GM23338 (cell line): ENCODE measurements around the gene FZD4. TPM values are rescaled to one million over a fixed set of nuclear protein-coding genes. Genes with fewer than 3 reads are reported as not detected.

ENCODE experiments used
- ATAC-seq: fragments of 200-7000 bp; cut with Tn5 transposase; 3 replicates; pipeline ENCODE4 v1.9.1; 2020
- DNase-seq: peaks from one replicate; pipeline ENCODE4 v3.0.0-alpha.2; 2015; ENCODE audit warnings: low spot score
- H2AFZ ChIP-seq: fragments of 200-600 bp; sonication (generic); 2 replicates; pipeline ENCODE4 v1.8.0; 2016; ENCODE audit warnings: antibody characterized with exemption, mild to moderate bottlenecking, moderate library complexity
- H3F3A ChIP-seq: fragments of 200-600 bp; sonication (generic); replicated peaks from 2 replicates; pipeline ENCODE4 v1.8.0; 2017; ENCODE audit warnings: antibody characterized with exemption, mixed run types, low read depth
- H3K27ac ChIP-seq: fragments of 200-600 bp; sonication (generic); 2 replicates; pipeline ENCODE4 v1.6.1; 2016; ENCODE audit warnings: low read depth
- H3K27me3 ChIP-seq: fragments of 200-600 bp; sonication (generic); 2 replicates; pipeline ENCODE4 v1.8.0; 2016; ENCODE audit warnings: mild to moderate bottlenecking, mixed run types, moderate library complexity; ENCODE audit not compliant: insufficient read depth
- H3K36me3 ChIP-seq: fragments of 200-600 bp; sonication (generic); 2 replicates; pipeline ENCODE4 v1.8.0; 2016; ENCODE audit warnings: mild to moderate bottlenecking; ENCODE audit not compliant: insufficient read depth
- H3K4me1 ChIP-seq: fragments of 200-600 bp; sonication (generic); 2 replicates; pipeline ENCODE4 v1.8.0; 2016; ENCODE audit warnings: mild to moderate bottlenecking, moderate library complexity; ENCODE audit not compliant: insufficient read depth
- H3K4me2 ChIP-seq: fragments of 200-600 bp; sonication (generic); 2 replicates; pipeline ENCODE4 v1.7.1; 2017; ENCODE audit warnings: mixed run types
- H3K4me3 ChIP-seq: fragments of 200-600 bp; sonication (generic); 2 replicates; pipeline ENCODE4 v1.6.1; 2016; ENCODE audit warnings: mixed run types
- H3K79me2 ChIP-seq: fragments of 200-600 bp; sonication (generic); replicated peaks from 2 replicates; pipeline ENCODE4 v1.8.0; 2017; ENCODE audit warnings: mild to moderate bottlenecking; ENCODE audit not compliant: insufficient read depth
- H3K9me2 ChIP-seq: fragments of 200-600 bp; sonication (generic); 2 replicates; pipeline ENCODE4 v1.8.0; 2017; ENCODE audit not compliant: insufficient read depth
- H4K20me1 ChIP-seq: fragments of 200-600 bp; sonication (generic); replicated peaks from 2 replicates; pipeline ENCODE4 v1.8.0; 2017; ENCODE audit warnings: mild to moderate bottlenecking; ENCODE audit not compliant: insufficient read depth
- H3K27ac Mint-ChIP-seq: 2 replicates; pipeline ENCODE4 v1.8.0; 2020; ENCODE audit warnings: inconsistent platforms, mild to moderate bottlenecking, moderate library complexity, mixed read lengths
- H3K27me3 Mint-ChIP-seq: 3 replicates; pipeline ENCODE4 v1.8.0; 2022; ENCODE audit warnings: low read depth, mild to moderate bottlenecking, moderate library complexity, mixed read lengths, inconsistent platforms; ENCODE audit not compliant: insufficient read depth, poor library complexity
- H3K36me3 Mint-ChIP-seq: 3 replicates; pipeline ENCODE4 v1.8.0; 2021; ENCODE audit warnings: low read depth, mild to moderate bottlenecking, inconsistent platforms, moderate library complexity, mixed read lengths
- H3K4me1 Mint-ChIP-seq: 3 replicates; pipeline ENCODE4 v1.8.0; 2020; ENCODE audit warnings: mild to moderate bottlenecking, inconsistent platforms, mixed read lengths
- H3K4me3 Mint-ChIP-seq: 3 replicates; pipeline ENCODE4 v1.8.0; 2021; ENCODE audit warnings: moderate library complexity, mild to moderate bottlenecking, inconsistent platforms, mixed read lengths
- H3K9me3 Mint-ChIP-seq: 3 replicates; pipeline ENCODE4 v1.8.0; 2020; ENCODE audit warnings: moderate library complexity, mild to moderate bottlenecking, inconsistent platforms, mixed read lengths
- CTCF ChIP-seq, 2 experiments: fragments of 200-600 bp in 1 of 2; sonication (generic) in 1 of 2; conservative IDR thresholded peaks; 2 replicates each; pipeline versions ENCODE4 v1.5.1 to v1.6.1; 2016 to 2017; ENCODE audit warnings: antibody characterized with exemption in 2 of 2, low read depth in 2 of 2, mild to moderate bottlenecking in 2 of 2, moderate library complexity in 1 of 2
- EZH2 ChIP-seq: fragments of 200-600 bp; sonication (generic); IDR thresholded peaks from one replicate; pipeline ENCODE4 v1.8.0; 2017; ENCODE audit warnings: antibody characterized with exemption, mild to moderate bottlenecking, low read depth; ENCODE audit not compliant: unreplicated experiment
- EZH2phosphoT487 ChIP-seq: fragments of 200-600 bp; sonication (generic); IDR thresholded peaks from one replicate; pipeline ENCODE4 v1.8.1; 2018; ENCODE audit warnings: antibody characterized with exemption; ENCODE audit not compliant: unreplicated experiment
- JUNB ChIP-seq: IDR thresholded peaks from one replicate; pipeline ENCODE4 v1.6.1; 2016; ENCODE audit warnings: antibody characterized with exemption; ENCODE audit not compliant: unreplicated experiment
- NANOG ChIP-seq: IDR thresholded peaks from 2 replicates; pipeline ENCODE4 v1.6.1; 2016; ENCODE audit warnings: antibody characterized with exemption, borderline replicate concordance
- POLR2AphosphoS5 ChIP-seq: IDR thresholded peaks from 2 replicates; pipeline ENCODE4 v1.6.1; 2016; ENCODE audit warnings: antibody characterized with exemption, low read depth
- ZNF114 ChIP-seq: fragments of 250-450 bp; sonication (Bioruptor Pico); IDR thresholded peaks from 2 replicates; pipeline ENCODE4 v1.5.0; 2020; ENCODE audit warnings: mild to moderate bottlenecking, moderate library complexity
- polyA plus RNA-seq: library from polyadenylated mRNA; unstranded; fragments of >200 nt; fragmentation: Nextera tagmentation; extraction: Ambion mirVana; gene quantifications from 2 replicates; pipeline ENCODE4 v1.2.1, GENCODE V29; 2016
- total RNA-seq: library from RNA; depleted of rRNA; stranded (reverse); fragments of >200 nt; shearing (Covaris generic); gene quantifications from 2 replicates; pipeline ENCODE4 v1.2.3, GENCODE V29; 2014
- TF ChIP-seq, protein P1 (sequence below): IDR thresholded peaks from 2 replicates; pipeline ENCODE4 v1.6.1; 2016; ENCODE audit warnings: antibody characterized with exemption
- TF ChIP-seq, protein P2 (sequence below): IDR thresholded peaks from one replicate; pipeline ENCODE4 v1.6.1; 2018; ENCODE audit warnings: antibody characterized with exemption; ENCODE audit not compliant: unreplicated experiment

Gene FZD4
- total and polyA plus RNA-seq, 2 experiments from 2014 or later, result 1.4 to 8.9 TPM

- Mint-ChIP-seq H3K27ac (no peak overlapping the region), H3K4me1 (peaks cover 34% of the 10 kb centered on the region), H3K36me3 (no peaks in the 10 kb centered on the region), H3K9me3 (no peaks in the 10 kb centered on the region; the same call in 2 of the 3 replicates), H3K4me3 (no peak overlapping the region), H3K27me3 (peaks cover 3% of the 10 kb centered on the region)
- no peak overlapping the region for H3K4me3 ChIP-seq
- no peaks in the 10 kb centered on the region for H3K27me3 ChIP-seq
- no peaks in the 10 kb centered on the region for H3K36me3 ChIP-seq
- no peak overlapping the region for H3K4me2 ChIP-seq
- DNase-seq (no peak), ATAC-seq (no peak)
- no peak for TF ChIP-seq ZNF114
- TF ChIP-seq, protein P1, sequence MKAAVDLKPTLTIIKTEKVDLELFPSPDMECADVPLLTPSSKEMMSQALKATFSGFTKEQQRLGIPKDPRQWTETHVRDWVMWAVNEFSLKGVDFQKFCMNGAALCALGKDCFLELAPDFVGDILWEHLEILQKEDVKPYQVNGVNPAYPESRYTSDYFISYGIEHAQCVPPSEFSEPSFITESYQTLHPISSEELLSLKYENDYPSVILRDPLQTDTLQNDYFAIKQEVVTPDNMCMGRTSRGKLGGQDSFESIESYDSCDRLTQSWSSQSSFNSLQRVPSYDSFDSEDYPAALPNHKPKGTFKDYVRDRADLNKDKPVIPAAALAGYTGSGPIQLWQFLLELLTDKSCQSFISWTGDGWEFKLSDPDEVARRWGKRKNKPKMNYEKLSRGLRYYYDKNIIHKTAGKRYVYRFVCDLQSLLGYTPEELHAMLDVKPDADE, result no peak
- no peak for TF ChIP-seq EZH2phosphoT487
- TF ChIP-seq, protein P2, sequence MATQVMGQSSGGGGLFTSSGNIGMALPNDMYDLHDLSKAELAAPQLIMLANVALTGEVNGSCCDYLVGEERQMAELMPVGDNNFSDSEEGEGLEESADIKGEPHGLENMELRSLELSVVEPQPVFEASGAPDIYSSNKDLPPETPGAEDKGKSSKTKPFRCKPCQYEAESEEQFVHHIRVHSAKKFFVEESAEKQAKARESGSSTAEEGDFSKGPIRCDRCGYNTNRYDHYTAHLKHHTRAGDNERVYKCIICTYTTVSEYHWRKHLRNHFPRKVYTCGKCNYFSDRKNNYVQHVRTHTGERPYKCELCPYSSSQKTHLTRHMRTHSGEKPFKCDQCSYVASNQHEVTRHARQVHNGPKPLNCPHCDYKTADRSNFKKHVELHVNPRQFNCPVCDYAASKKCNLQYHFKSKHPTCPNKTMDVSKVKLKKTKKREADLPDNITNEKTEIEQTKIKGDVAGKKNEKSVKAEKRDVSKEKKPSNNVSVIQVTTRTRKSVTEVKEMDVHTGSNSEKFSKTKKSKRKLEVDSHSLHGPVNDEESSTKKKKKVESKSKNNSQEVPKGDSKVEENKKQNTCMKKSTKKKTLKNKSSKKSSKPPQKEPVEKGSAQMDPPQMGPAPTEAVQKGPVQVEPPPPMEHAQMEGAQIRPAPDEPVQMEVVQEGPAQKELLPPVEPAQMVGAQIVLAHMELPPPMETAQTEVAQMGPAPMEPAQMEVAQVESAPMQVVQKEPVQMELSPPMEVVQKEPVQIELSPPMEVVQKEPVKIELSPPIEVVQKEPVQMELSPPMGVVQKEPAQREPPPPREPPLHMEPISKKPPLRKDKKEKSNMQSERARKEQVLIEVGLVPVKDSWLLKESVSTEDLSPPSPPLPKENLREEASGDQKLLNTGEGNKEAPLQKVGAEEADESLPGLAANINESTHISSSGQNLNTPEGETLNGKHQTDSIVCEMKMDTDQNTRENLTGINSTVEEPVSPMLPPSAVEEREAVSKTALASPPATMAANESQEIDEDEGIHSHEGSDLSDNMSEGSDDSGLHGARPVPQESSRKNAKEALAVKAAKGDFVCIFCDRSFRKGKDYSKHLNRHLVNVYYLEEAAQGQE, result no peak
- TF ChIP-seq EZH2, result no peak
- TF ChIP-seq JUNB, result no peak
- no peaks in the 10 kb centered on the region for H3K79me2 ChIP-seq
- peaks cover 21% of the 10 kb centered on the region for H3K4me1 ChIP-seq
- H3K27ac ChIP-seq, result no peak overlapping the region
- no peaks in the 10 kb centered on the region for H3K9me2 ChIP-seq
- H2AFZ ChIP-seq, result no peak overlapping the region
- H3F3A ChIP-seq, result no peaks in the 10 kb centered on the region
- no peaks in the 10 kb centered on the region for H4K20me1 ChIP-seq
These were observed 23.0 kb downstream of the FZD4 start for GRCh38 chr11:86932259-86932585.

GRCh38 chr11:86931548-86932258 lies 23.5 kb downstream of the FZD4 start:
- H3K4me2 ChIP-seq, result no peak overlapping the region
- H3F3A ChIP-seq, result no peaks in the 10 kb centered on the region
- peaks cover 34% of the 10 kb centered on the region for H3K4me1 Mint-ChIP-seq
- H3K36me3 Mint-ChIP-seq, result no peaks in the 10 kb centered on the region
- H3K79me2 ChIP-seq, result no peaks in the 10 kb centered on the region
- H4K20me1 ChIP-seq, result no peaks in the 10 kb centered on the region
- H3K9me2 ChIP-seq, result no peaks in the 10 kb centered on the region
- peaks cover 3% of the 10 kb centered on the region for H3K27me3 Mint-ChIP-seq
- H3K4me3 Mint-ChIP-seq, result no peak overlapping the region
- H3K27ac ChIP-seq, result no peak overlapping the region
- H2AFZ ChIP-seq, result no peak overlapping the region
- ATAC-seq (no peak), DNase-seq (no peak)
- H3K36me3 ChIP-seq, result no peaks in the 10 kb centered on the region
- peaks cover 21% of the 10 kb centered on the region for H3K4me1 ChIP-seq
- H3K27ac Mint-ChIP-seq, result no peak overlapping the region
- H3K27me3 ChIP-seq, result no peaks in the 10 kb centered on the region
- H3K9me3 Mint-ChIP-seq, result no peaks in the 10 kb centered on the region; the same call in 2 of the 3 replicates
- no peak overlapping the region for H3K4me3 ChIP-seq
- TF ChIP-seq, protein P1, result no peak
- TF ChIP-seq POLR2AphosphoS5 (no peak), NANOG (no peak), JUNB (no peak), ZNF114 (no peak), EZH2 (no peak), CTCF (conservative IDR thresholded peaks at IDR 0.05; ENCODE audit: low read depth in 2 of 2) (no peak)
